Transverse colon (tissue), 4 donors: ENCODE results near the gene RPL34. TPM values are rescaled to one million over a fixed set of nuclear protein-coding genes. Genes with fewer than 3 reads are reported as not detected.

Experiments used
- DNase-seq: peaks from one replicate; pipeline ENCODE4 v3.0.0-alpha.2; 2019
- H3K27ac ChIP-seq, 4 donors: fragments of 200-600 bp; sonication (generic); 2 replicates each; pipeline ENCODE4 v1.5.1; 2016 to 2018; ENCODE audit warnings: inconsistent platforms in 4 of 4
- H3K27me3 ChIP-seq: fragments of 200-600 bp; sonication (generic); 2 replicates; pipeline ENCODE4 v1.5.1; 2017; ENCODE audit warnings: inconsistent platforms
- H3K36me3 ChIP-seq, 4 donors: fragments of 200-600 bp; sonication (generic); 2 replicates each; pipeline ENCODE4 v1.5.1; 2017 to 2019; ENCODE audit warnings: inconsistent platforms in 4 of 4
- H3K4me1 ChIP-seq, 4 donors: fragments of 200-600 bp; sonication (generic); 2 replicates each; pipeline ENCODE4 v1.5.1; 2017 to 2020; ENCODE audit warnings: inconsistent platforms in 4 of 4
- H3K4me3 ChIP-seq, 4 donors: fragments of 200-600 bp; sonication (generic); 1 replicate in 1 of 4; 2 replicates in 3 of 4; pipeline versions ENCODE4 v1.5.1 to v1.6.1; 2017 to 2019; ENCODE audit warnings: inconsistent platforms in 4 of 4
- H3K9me3 ChIP-seq, 2 donors: fragments of 200-600 bp; sonication (generic); 2 replicates each; pipeline ENCODE4 v1.5.1; 2017 to 2019; ENCODE audit warnings: inconsistent platforms in 2 of 2
- CTCF ChIP-seq, 5 experiments: fragments of 200-600 bp in 3 of 5; fragments of 450-650 bp in 2 of 5; sonication (generic) in 3 of 5; IDR thresholded peaks; 1 replicate in 2 of 5; 2 replicates in 3 of 5; pipeline ENCODE4 v1.5.1; 2016 to 2017; ENCODE audit warnings: antibody characterized with exemption in 5 of 5, inconsistent platforms in 3 of 5, mild to moderate bottlenecking in 2 of 5, moderate library complexity in 1 of 5
- EP300 ChIP-seq: sonication (generic); formaldehyde crosslinking; IDR thresholded peaks from one replicate; pipeline ENCODE4 v1.6.1; 2017; ENCODE audit warnings: antibody characterized with exemption, low read depth
- POLR2A ChIP-seq: fragments of 450-650 bp; IDR thresholded peaks from one replicate; pipeline ENCODE4 v1.6.1; 2016; ENCODE audit warnings: antibody characterized with exemption, mild to moderate bottlenecking, moderate library complexity
- POLR2AphosphoS5 ChIP-seq, 3 donors: sonication (generic); formaldehyde crosslinking; IDR thresholded peaks; one replicate each; pipeline ENCODE4 v1.6.1; 2016; ENCODE audit warnings: antibody characterized with exemption in 3 of 3
- WGBS, 2 donors: methylation state at CpG; one replicate each; pipeline ENCODE4 v1.1.5; 2018; ENCODE audit warnings: low coverage in 1 of 2; 5-methylcytosine and 5-hydroxymethylcytosine counted together
- in situ Hi-C, 4 donors: fragments of 200-750 bp; cut with MboI; loops; one replicate each; pipeline versions ENCODE4 v1.15.0 to v1.15.1; 2017; ENCODE audit warnings: low sequenced_read_pairs in 3 of 4, low pct_ligation_motif_present in 1 of 4, low pct_unique_long_range_greater_than_20kb in 1 of 4
- intact Hi-C: fragments of 100-400 bp; cut with DNase I; formaldehyde crosslinking; loops from one replicate; pipeline ENCODE4 v1.15.1; 2023; ENCODE audit warnings: low total_unique reads
- small RNA-seq, 4 donors: library from RNA; depleted of rRNA; stranded (forward); fragments of <200 nt; gene quantifications; one replicate each; pipeline ENCODE3, GENCODE V24; 2016
- total RNA-seq, 4 donors: library from RNA; depleted of rRNA; stranded (reverse); fragments of >200 nt; gene quantifications; one replicate each; pipeline ENCODE4 v1.1.0, GENCODE V29; 2016

Gene RPL34
- total RNA-seq, 4 donors from 2014 or later, result 232 to 594 (median 443) TPM

GRCh38 chr4:108674356-108674977 lies 54.1 kb downstream of the RPL34 start:
- H3K4me3 ChIP-seq, result no peak overlapping the region
- intact Hi-C loops (no loop called here), in situ Hi-C loops (no loop called here)
- no peaks in the 10 kb centered on the region for H3K36me3 ChIP-seq
- no peak for DNase-seq
- TF ChIP-seq EP300 (no peak), POLR2AphosphoS5 (IDR thresholded peaks at IDR 0.05) (no peak), POLR2A (no peak), CTCF (IDR thresholded peaks at IDR 0.05) (no peak)
- no peak overlapping the region for H3K27ac ChIP-seq
- no peaks in the 10 kb centered on the region for H3K9me3 ChIP-seq
- H3K27me3 ChIP-seq, result no peaks in the 10 kb centered on the region
- 74 to 76% methylated on average over 4 of the region's 4 CpGs for WGBS, 2 donors
- no peaks in the 10 kb centered on the region for H3K4me1 ChIP-seq

Small RNA genes lying within 50 kb of the gene (small RNA-seq; reads per million reads assigned to genes)
- gene RNU6-431P, result 0 reads per million in 4 donors

Other genes with a start within 250 kb of the RPL34 start
- gene OSTC, start 30.0 kb downstream of the RPL34 start, total RNA-seq, result 10 to 100 TPM; 45.4 to 56.5 (median 51.6) TPM
- gene ETNPPL, start 142.5 kb downstream of the RPL34 start, total RNA-seq, result not detected